MCF 10A (cell line): ENCODE results near the gene C1orf105. TPM values are rescaled to one million over a fixed set of nuclear protein-coding genes. Genes with fewer than 3 reads are reported as not detected.

Experiments
- BruUV-seq: library from RNA; stranded (reverse); fragments of 400-500 nt; replicated peaks from 2 replicates; lab custom pipeline; 2021; lab: Mats Ljungman, UMichigan
- CTCF ChIA-PET: fragments of 300-600 bp; sonication (Branson Sonifier 250); formaldehyde crosslinking; extraction: SDS; loops from one replicate; lab custom pipeline; 2021; ENCODE audit warnings: antibody characterized with exemption, inconsistent platforms; lab: Yijun Ruan, JAX
- POLR2A ChIA-PET: fragments of 300-600, 350-650 bp; sonication (Branson Sonifier 250); formaldehyde crosslinking; extraction: SDS; loops from one replicate; lab custom pipeline; 2020; ENCODE audit warnings: antibody characterized with exemption, inconsistent platforms; lab: Yijun Ruan, JAX
- DNase-seq: peaks from one replicate; pipeline ENCODE4 v3.0.0-alpha.2; 2018; ENCODE audit not compliant: unreplicated experiment
- H3K27ac Mint-ChIP-seq: one replicate; pipeline ENCODE4 v1.8.0; 2022; ENCODE audit warnings: mild to moderate bottlenecking, low read depth, mixed read lengths; ENCODE audit not compliant: unreplicated experiment
- H3K27me3 Mint-ChIP-seq: one replicate; pipeline ENCODE4 v1.8.0; 2022; ENCODE audit warnings: mixed read lengths; ENCODE audit not compliant: insufficient read depth, unreplicated experiment
- H3K36me3 Mint-ChIP-seq: one replicate; pipeline ENCODE4 v1.8.0; 2022; ENCODE audit warnings: mild to moderate bottlenecking, moderate library complexity, mixed read lengths; ENCODE audit not compliant: insufficient read depth, unreplicated experiment
- H3K4me1 Mint-ChIP-seq: one replicate; pipeline ENCODE4 v1.8.0; 2022; ENCODE audit warnings: mixed read lengths; ENCODE audit not compliant: insufficient read depth, unreplicated experiment
- H3K4me3 Mint-ChIP-seq: one replicate; pipeline ENCODE4 v1.8.0; 2022; ENCODE audit warnings: mild to moderate bottlenecking, moderate library complexity, mixed read lengths; ENCODE audit not compliant: unreplicated experiment
- H3K9me3 Mint-ChIP-seq: one replicate; pipeline ENCODE4 v1.8.0; 2022; ENCODE audit warnings: mixed read lengths; ENCODE audit not compliant: unreplicated experiment
- CTCF ChIP-seq: fragments of 200-600 bp; IDR thresholded peaks from one replicate; pipeline ENCODE4 v1.8.0; 2022; ENCODE audit warnings: antibody characterized with exemption, mild to moderate bottlenecking; ENCODE audit not compliant: unreplicated experiment
- intact Hi-C: fragments of 100-400 bp; cut with micrococcal nuclease; formaldehyde crosslinking; loops from 2 replicates; pipeline ENCODE4 v1.14.1; 2022
- total RNA-seq: library from RNA; stranded (reverse); gene quantifications from 2 replicates; pipeline ENCODE4 v1.2.3, GENCODE V29; 2022

The C1orf105 gene
- total RNA-seq, 1 experiment from 2014 or later: not detected

GRCh38 chr1:172485626-172486025 is 65.1 kb downstream of the C1orf105 start:
- no peak for TF ChIP-seq CTCF
- Mint-ChIP-seq H3K4me1 (no peaks in the 10 kb centered on the region), H3K36me3 (no peaks in the 10 kb centered on the region), H3K9me3 (no peaks in the 10 kb centered on the region), H3K4me3 (no peak overlapping the region), H3K27ac (no peak overlapping the region), H3K27me3 (peaks cover 55% of the 10 kb centered on the region)
- ChIA-PET CTCF (no interaction called here), POLR2A (interaction anchor here (1.3 kb wide), 1 partner anchor 52 kb away, joined by 4 read pairs; no protein-coding TSS in a partner anchor)
- DNase-seq: no peak
- intact Hi-C loops: no loop called here
- no TSS peak for BruUV-seq

GRCh38 chr1:172486805-172487454 is 66.4 kb downstream of the C1orf105 start:
- Mint-ChIP-seq H3K27ac (no peak overlapping the region), H3K4me1 (no peaks in the 10 kb centered on the region), H3K9me3 (no peaks in the 10 kb centered on the region), H3K27me3 (peaks cover 63% of the 10 kb centered on the region), H3K4me3 (no peak overlapping the region), H3K36me3 (no peaks in the 10 kb centered on the region)
- CTCF ChIA-PET: interaction anchor here (0.5 kb wide), 3 partner anchors 11 to 1271 kb away, joined by 3 to 5 read pairs (median 3); no protein-coding TSS in a partner anchor
- no peak for TF ChIP-seq CTCF
- no peak for DNase-seq
- POLR2A ChIA-PET: interaction anchor here (0.7 to 1.6 kb wide), 3 partner anchors 44 to 50 kb away, joined by 3 to 4 read pairs (median 4); partner anchors contain the start of gene SUCO
- no TSS peak for BruUV-seq
- intact Hi-C loops: no loop called here

- H3K4me1 Mint-ChIP-seq: no peaks in the 10 kb centered on the region
- no peak for TF ChIP-seq CTCF
- no peak overlapping the region for H3K4me3 Mint-ChIP-seq
- POLR2A ChIA-PET: interaction anchor here (1.6 kb wide), 1 partner anchor 45 kb away, joined by 4 read pairs; the partner anchor contains the start of gene SUCO
- intact Hi-C loops: no loop called here
- CTCF ChIA-PET: interaction anchor here (0.7 to 0.9 kb wide), 2 partner anchors 12 to 25 kb away, joined by 3 to 4 read pairs; no protein-coding TSS in a partner anchor
- no peaks in the 10 kb centered on the region for H3K9me3 Mint-ChIP-seq
- no peaks in the 10 kb centered on the region for H3K36me3 Mint-ChIP-seq
- H3K27ac Mint-ChIP-seq: no peak overlapping the region
- no TSS peak for BruUV-seq
- DNase-seq: no peak
- peaks cover 59% of the 10 kb centered on the region for H3K27me3 Mint-ChIP-seq
Observed at GRCh38 chr1:172487550-172487949, 67.1 kb downstream of the C1orf105 start.

GRCh38 chr1:172488393-172488792 is 67.9 kb downstream of the C1orf105 start:
- DNase-seq: no peak
- ChIA-PET CTCF (interaction anchor here (0.5 to 1.4 kb wide), 5 partner anchors 10 to 231 kb away, joined by 3 to 5 read pairs (median 3); no protein-coding TSS in a partner anchor), POLR2A (interaction anchor here (0.6 to 1.2 kb wide), 4 partner anchors 9 to 235 kb away, joined by 3 read pairs; partner anchors contain the start of gene SUCO)
- Mint-ChIP-seq H3K36me3 (no peaks in the 10 kb centered on the region), H3K4me1 (no peaks in the 10 kb centered on the region), H3K9me3 (no peaks in the 10 kb centered on the region), H3K4me3 (no peak overlapping the region), H3K27me3 (peaks cover 51% of the 10 kb centered on the region), H3K27ac (no peak overlapping the region)
- TF ChIP-seq CTCF: no peak
- no TSS peak for BruUV-seq
- intact Hi-C loops: no loop called here
